ENCODE data around the gene GRPEL1.

- TF ChIP-seq CTCF (IDR thresholded peaks at IDR 0.05; ENCODE audit: poor library complexity, severe bottlenecking), result no peak
- TF ChIP-seq, protein P1, sequence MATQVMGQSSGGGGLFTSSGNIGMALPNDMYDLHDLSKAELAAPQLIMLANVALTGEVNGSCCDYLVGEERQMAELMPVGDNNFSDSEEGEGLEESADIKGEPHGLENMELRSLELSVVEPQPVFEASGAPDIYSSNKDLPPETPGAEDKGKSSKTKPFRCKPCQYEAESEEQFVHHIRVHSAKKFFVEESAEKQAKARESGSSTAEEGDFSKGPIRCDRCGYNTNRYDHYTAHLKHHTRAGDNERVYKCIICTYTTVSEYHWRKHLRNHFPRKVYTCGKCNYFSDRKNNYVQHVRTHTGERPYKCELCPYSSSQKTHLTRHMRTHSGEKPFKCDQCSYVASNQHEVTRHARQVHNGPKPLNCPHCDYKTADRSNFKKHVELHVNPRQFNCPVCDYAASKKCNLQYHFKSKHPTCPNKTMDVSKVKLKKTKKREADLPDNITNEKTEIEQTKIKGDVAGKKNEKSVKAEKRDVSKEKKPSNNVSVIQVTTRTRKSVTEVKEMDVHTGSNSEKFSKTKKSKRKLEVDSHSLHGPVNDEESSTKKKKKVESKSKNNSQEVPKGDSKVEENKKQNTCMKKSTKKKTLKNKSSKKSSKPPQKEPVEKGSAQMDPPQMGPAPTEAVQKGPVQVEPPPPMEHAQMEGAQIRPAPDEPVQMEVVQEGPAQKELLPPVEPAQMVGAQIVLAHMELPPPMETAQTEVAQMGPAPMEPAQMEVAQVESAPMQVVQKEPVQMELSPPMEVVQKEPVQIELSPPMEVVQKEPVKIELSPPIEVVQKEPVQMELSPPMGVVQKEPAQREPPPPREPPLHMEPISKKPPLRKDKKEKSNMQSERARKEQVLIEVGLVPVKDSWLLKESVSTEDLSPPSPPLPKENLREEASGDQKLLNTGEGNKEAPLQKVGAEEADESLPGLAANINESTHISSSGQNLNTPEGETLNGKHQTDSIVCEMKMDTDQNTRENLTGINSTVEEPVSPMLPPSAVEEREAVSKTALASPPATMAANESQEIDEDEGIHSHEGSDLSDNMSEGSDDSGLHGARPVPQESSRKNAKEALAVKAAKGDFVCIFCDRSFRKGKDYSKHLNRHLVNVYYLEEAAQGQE (IDR thresholded peaks at IDR 0.05; ENCODE audit: borderline replicate concordance), result no peak
- no peak for TF ChIP-seq SMC3 (conservative IDR thresholded peaks at IDR 0.05; ENCODE audit: poor library complexity)
- TF ChIP-seq POLR2AphosphoS5 (IDR thresholded peaks at IDR 0.05), result no peak
- TF ChIP-seq EZH2 (IDR thresholded peaks at IDR 0.05; ENCODE audit: borderline replicate concordance, insufficient read depth, low read length, poor library complexity, severe bottlenecking), result no peak
Measured at GRCh38 chr4:7049295-7049694, 18.6 kb downstream of the GRPEL1 start.

Data from neural cell (in vitro differentiated cells).